Trophoblast cell (in vitro differentiated cells and primary cell): ENCODE measurements around the gene IFIT2.

Source experiments
- DNase-seq, 2 donors: peaks; one replicate each; pipeline ENCODE4 v3.0.0-alpha.2; 2016
- H2AFZ ChIP-seq: 2 replicates; pipeline ENCODE4 v1.6.1; 2013; ENCODE audit warnings: low read length, moderate library complexity, mild to moderate bottlenecking; ENCODE audit not compliant: insufficient read depth, poor library complexity
- H2AK5ac ChIP-seq: 2 replicates; pipeline ENCODE4 v1.6.1; 2013; ENCODE audit warnings: mild to moderate bottlenecking, low read length
- H2BK120ac ChIP-seq: 2 replicates; pipeline ENCODE4 v1.6.1; 2013; ENCODE audit warnings: low read length, mild to moderate bottlenecking, moderate library complexity; ENCODE audit not compliant: insufficient read depth, poor library complexity
- H2BK12ac ChIP-seq: 2 replicates; pipeline ENCODE4 v1.6.1; 2013; ENCODE audit warnings: mild to moderate bottlenecking, low read length, moderate library complexity
- H2BK5ac ChIP-seq: 2 replicates; pipeline ENCODE4 v1.6.1; 2013; ENCODE audit warnings: low read length, low read depth, moderate library complexity, mild to moderate bottlenecking; ENCODE audit not compliant: poor library complexity
- H3K14ac ChIP-seq: 2 replicates; pipeline ENCODE4 v1.6.1; 2013; ENCODE audit warnings: mild to moderate bottlenecking, low read length
- H3K18ac ChIP-seq: 2 replicates; pipeline ENCODE4 v1.6.1; 2013; ENCODE audit warnings: mild to moderate bottlenecking, low read length
- H3K23ac ChIP-seq: 2 replicates; pipeline ENCODE4 v1.6.1; 2013; ENCODE audit warnings: low read length
- H3K27ac ChIP-seq: 2 replicates; pipeline ENCODE4 v1.5.1; 2013; ENCODE audit warnings: low read depth, mild to moderate bottlenecking, inconsistent platforms, low read length, moderate library complexity
- H3K27me3 ChIP-seq: 2 replicates; pipeline ENCODE4 v1.6.1; 2013; ENCODE audit warnings: inconsistent platforms, mild to moderate bottlenecking, low read length, moderate library complexity; ENCODE audit not compliant: insufficient read depth
- H3K36me3 ChIP-seq, 2 experiments: 1 replicate in 1 of 2; 2 replicates in 1 of 2; pipeline ENCODE4 v1.6.1; 2013; ENCODE audit warnings: low read length in 2 of 2, mild to moderate bottlenecking in 2 of 2, moderate library complexity in 1 of 2; ENCODE audit not compliant: insufficient read depth in 2 of 2, control insufficient read depth in 1 of 2
- H3K4ac ChIP-seq: 2 replicates; pipeline ENCODE4 v1.6.1; 2013; ENCODE audit warnings: low read depth, mild to moderate bottlenecking, low read length, moderate library complexity
- H3K4me1 ChIP-seq, 2 experiments: 1 replicate in 1 of 2; 2 replicates in 1 of 2; pipeline ENCODE4 v1.6.1; 2013; ENCODE audit warnings: low read length in 2 of 2, mild to moderate bottlenecking in 2 of 2, moderate library complexity in 1 of 2; ENCODE audit not compliant: insufficient read depth in 2 of 2, control insufficient read depth in 1 of 2
- H3K4me2 ChIP-seq: 2 replicates; pipeline ENCODE4 v1.6.1; 2013; ENCODE audit warnings: inconsistent platforms, mild to moderate bottlenecking, low read length, moderate library complexity
- H3K4me3 ChIP-seq: 2 replicates; pipeline ENCODE4 v1.5.1; 2013; ENCODE audit warnings: mild to moderate bottlenecking, low read depth, low read length, inconsistent platforms
- H3K79me1 ChIP-seq: one replicate; pipeline ENCODE4 v1.6.1; 2013; ENCODE audit warnings: low read length
- H3K79me2 ChIP-seq: 2 replicates; pipeline ENCODE4 v1.6.1; 2013; ENCODE audit warnings: low read length, mild to moderate bottlenecking; ENCODE audit not compliant: control insufficient read depth, insufficient read depth, poor library complexity
- H3K9ac ChIP-seq: 2 replicates; pipeline ENCODE4 v1.6.1; 2013; ENCODE audit warnings: mild to moderate bottlenecking, low read length
- H3K9me3 ChIP-seq: 2 replicates; pipeline ENCODE4 v1.6.1; 2013; ENCODE audit warnings: low read depth, mild to moderate bottlenecking, control low read depth, inconsistent platforms, low read length; ENCODE audit not compliant: insufficient read depth
- H4K12ac ChIP-seq: 2 replicates; pipeline ENCODE4 v1.6.1; 2013; ENCODE audit warnings: low read depth, mild to moderate bottlenecking, low read length, moderate library complexity
- H4K8ac ChIP-seq: 2 replicates; pipeline ENCODE4 v1.6.1; 2013; ENCODE audit warnings: low read depth, mild to moderate bottlenecking, low read length, moderate library complexity
- H4K91ac ChIP-seq: one replicate; pipeline ENCODE4 v1.6.1; 2013; ENCODE audit warnings: low read depth, mild to moderate bottlenecking, low read length, moderate library complexity
- WGBS: extraction: QIAGEN DNeasy Blood & Tissue Kit; methylation state at CpG from one replicate; pipeline ENCODE4 v1.1.7; 2013; ENCODE audit warnings: missing lambda C conversion rate; ENCODE audit not compliant: insufficient read length, insufficient coverage; ENCODE audit errors: extremely low coverage; 5-methylcytosine and 5-hydroxymethylcytosine counted together

IFIT2 gene

DNA sequence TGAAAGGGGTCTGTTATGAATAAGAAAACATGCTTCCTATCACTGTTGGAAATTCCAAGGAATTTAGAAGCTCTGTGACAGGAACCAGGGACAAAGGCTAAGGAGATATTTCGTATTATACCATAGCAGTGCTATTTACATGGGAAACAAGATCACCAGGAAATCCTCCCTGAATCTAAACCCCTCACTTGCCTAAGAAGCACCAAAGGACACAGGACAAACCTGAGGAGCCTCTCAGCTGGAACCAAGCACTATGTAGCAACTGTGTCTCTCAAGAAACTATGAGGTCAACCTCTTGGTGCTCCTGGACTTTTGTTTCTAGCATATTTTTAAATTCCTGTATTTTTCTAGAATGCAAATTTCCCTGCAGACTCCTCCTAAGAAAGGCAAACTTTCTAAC lies 55.2 kb downstream of the IFIT2 start:
- Histone ChIP-seq H3K79me2 (no peaks in the 10 kb centered on the region), H2BK5ac (no peak overlapping the region), H3K79me1 (no peaks in the 10 kb centered on the region), H3K14ac (no peak overlapping the region), H3K18ac (no peak overlapping the region), H3K4me2 (no peak overlapping the region), H3K27me3 (no peaks in the 10 kb centered on the region), H2AFZ (no peak overlapping the region), H3K9me3 (peaks cover 2% of the 10 kb centered on the region), H4K12ac (no peak overlapping the region), H2AK5ac (no peak overlapping the region), H3K27ac (no peak overlapping the region), H3K23ac (no peak overlapping the region), H3K4ac (no peak overlapping the region), H3K4me3 (no peak overlapping the region), H4K8ac (no peak overlapping the region), H2BK120ac (no peak overlapping the region), H4K91ac (no peak overlapping the region), H2BK12ac (no peak overlapping the region), H3K36me3 (no peaks in the 10 kb centered on the region), H3K4me1 (peaks cover under 1 to 6% of the 10 kb centered on the region in 2 experiments), H3K9ac (no peak overlapping the region)
- no CpG with 5 or more reads among the region's 1 CpG for WGBS
- DNase-seq, result no peak

DNA sequence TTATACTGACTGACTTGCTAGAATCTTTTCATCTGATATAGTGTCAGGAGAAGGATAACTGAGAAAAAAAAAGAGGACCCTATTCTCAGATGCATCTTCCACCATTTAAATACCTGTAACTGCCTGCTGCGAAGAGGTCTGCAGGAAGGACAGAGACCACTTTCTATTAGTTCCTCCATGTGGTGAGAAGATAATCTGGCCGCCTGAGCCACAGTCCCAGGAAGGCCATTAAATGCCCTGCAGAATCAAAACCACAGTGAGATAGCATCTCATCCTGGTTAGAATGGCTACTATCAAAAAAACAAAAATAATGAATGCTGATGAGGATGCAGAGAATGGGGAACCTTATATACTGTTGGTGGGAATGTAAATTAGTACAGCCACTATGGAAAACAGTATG lies 56.1 kb downstream of the IFIT2 start:
- no peak overlapping the region for H4K12ac ChIP-seq
- no peak overlapping the region for H3K4me2 ChIP-seq
- H3K4ac ChIP-seq, result no peak overlapping the region
- no peaks in the 10 kb centered on the region for H3K79me2 ChIP-seq
- H3K9me3 ChIP-seq, result peaks cover 2% of the 10 kb centered on the region
- no peak overlapping the region for H3K27ac ChIP-seq
- H2BK120ac ChIP-seq, result no peak overlapping the region
- H3K4me1 ChIP-seq, result peaks cover 0 to under 1% of the 10 kb centered on the region in 2 experiments
- no peak overlapping the region for H3K14ac ChIP-seq
- H3K4me3 ChIP-seq, result no peak overlapping the region
- no peak overlapping the region for H2BK12ac ChIP-seq
- no peak overlapping the region for H3K23ac ChIP-seq
- no peak overlapping the region for H3K9ac ChIP-seq
- H2AK5ac ChIP-seq, result no peak overlapping the region
- no peaks in the 10 kb centered on the region for H3K79me1 ChIP-seq
- H3K18ac ChIP-seq, result no peak overlapping the region
- WGBS, result no CpG with 5 or more reads among the region's 2 CpGs
- H3K27me3 ChIP-seq, result no peaks in the 10 kb centered on the region
- no peaks in the 10 kb centered on the region for H3K36me3 ChIP-seq
- H2AFZ ChIP-seq, result no peak overlapping the region
- no peak overlapping the region for H4K8ac ChIP-seq
- DNase-seq, result no peak
- H2BK5ac ChIP-seq, result no peak overlapping the region
- H4K91ac ChIP-seq, result no peak overlapping the region
